Mesenteric fat pad (tissue), 1 donor: Measurements from ENCODE around the gene SENP6. TPM values are rescaled to one million over a fixed set of nuclear protein-coding genes. Genes with fewer than 3 reads are reported as not detected.
"Not testable (repeated sequence)": the region's sequence is repeated elsewhere in the genome, so short reads cannot be mapped to it uniquely, and the experiment has no call there.

Experiments
- DNase-seq: peaks from one replicate; pipeline ENCODE4 v3.0.0-alpha.2; 2020; ENCODE audit warnings: low spot score
- total RNA-seq: library from RNA; stranded (reverse); fragmentation: NEBNext Ultra II Directional; extraction: Animal tissue kit (Norgen Biotek cat#: 25700); gene quantifications from one replicate; pipeline ENCODE4 v1.2.1, GENCODE V29; 2021
- donor health status: DM: yes; HTN: yes; CAD: no.

The SENP6 gene
- total RNA-seq, 1 donor from 2014 or later: 93.8 TPM

GRCh38 chr6:75656479-75656878, 54.8 kb downstream of the SENP6 start:
- no peak for DNase-seq

GRCh38 chr6:75657327-75657726, 55.6 kb downstream of the SENP6 start:
- no peak for DNase-seq

GRCh38 chr6:75666592-75666991, 64.9 kb downstream of the SENP6 start:
- DNase-seq: no peak

- DNase-seq: no peak
Measured at GRCh38 chr6:75673884-75674283, 72.2 kb downstream of the SENP6 start.

- DNase-seq: no peak
Measured at GRCh38 chr6:75676377-75676776, 74.7 kb downstream of the SENP6 start.

GRCh38 chr6:75682548-75682947, 80.9 kb downstream of the SENP6 start:
- not testable (repeated sequence) for DNase-seq

GRCh38 chr6:75683005-75683404, 81.3 kb downstream of the SENP6 start:
- not testable (repeated sequence) for DNase-seq

- not testable (repeated sequence) for DNase-seq
Measured at GRCh38 chr6:75687535-75687934, 85.9 kb downstream of the SENP6 start.

- DNase-seq: not testable (repeated sequence)
Measured at GRCh38 chr6:75687937-75688336, 86.3 kb downstream of the SENP6 start.

GRCh38 chr6:75689576-75689975, 87.9 kb downstream of the SENP6 start:
- no peak for DNase-seq

- no peak for DNase-seq
Measured at GRCh38 chr6:75691012-75691411, 89.3 kb downstream of the SENP6 start.

- no peak for DNase-seq
Measured at GRCh38 chr6:75693534-75693933, 91.9 kb downstream of the SENP6 start.

GRCh38 chr6:75694406-75694805, 92.7 kb downstream of the SENP6 start:
- no peak for DNase-seq

GRCh38 chr6:75708334-75708733, 106.7 kb downstream of the SENP6 start:
- not testable (repeated sequence) for DNase-seq

GRCh38 chr6:75711173-75711572, 109.5 kb downstream of the SENP6 start:
- DNase-seq: no peak

GRCh38 chr6:75719133-75719532, 117.5 kb downstream of the SENP6 start:
- DNase-seq: no peak

GRCh38 chr6:75723382-75723781, 121.7 kb downstream of the SENP6 start:
- DNase-seq: no peak

GRCh38 chr6:75727206-75727605, 125.5 kb downstream of the SENP6 start:
- no peak for DNase-seq

GRCh38 chr6:75731029-75731428, 129.3 kb downstream of the SENP6 start:
- DNase-seq: not testable (repeated sequence)

GRCh38 chr6:75735491-75736186, 134.0 kb downstream of the SENP6 start:
- DNase-seq: no peak

- DNase-seq: no peak
Measured at GRCh38 chr6:75743971-75744370, 142.3 kb downstream of the SENP6 start.

- no peak for DNase-seq
Measured at GRCh38 chr6:75745404-75745803, 143.7 kb downstream of the SENP6 start.

GRCh38 chr6:75746221-75746620, 144.5 kb downstream of the SENP6 start:
- DNase-seq: no peak
